ENCODE results near the gene SLC7A8.

The SLC7A8 gene

DNA sequence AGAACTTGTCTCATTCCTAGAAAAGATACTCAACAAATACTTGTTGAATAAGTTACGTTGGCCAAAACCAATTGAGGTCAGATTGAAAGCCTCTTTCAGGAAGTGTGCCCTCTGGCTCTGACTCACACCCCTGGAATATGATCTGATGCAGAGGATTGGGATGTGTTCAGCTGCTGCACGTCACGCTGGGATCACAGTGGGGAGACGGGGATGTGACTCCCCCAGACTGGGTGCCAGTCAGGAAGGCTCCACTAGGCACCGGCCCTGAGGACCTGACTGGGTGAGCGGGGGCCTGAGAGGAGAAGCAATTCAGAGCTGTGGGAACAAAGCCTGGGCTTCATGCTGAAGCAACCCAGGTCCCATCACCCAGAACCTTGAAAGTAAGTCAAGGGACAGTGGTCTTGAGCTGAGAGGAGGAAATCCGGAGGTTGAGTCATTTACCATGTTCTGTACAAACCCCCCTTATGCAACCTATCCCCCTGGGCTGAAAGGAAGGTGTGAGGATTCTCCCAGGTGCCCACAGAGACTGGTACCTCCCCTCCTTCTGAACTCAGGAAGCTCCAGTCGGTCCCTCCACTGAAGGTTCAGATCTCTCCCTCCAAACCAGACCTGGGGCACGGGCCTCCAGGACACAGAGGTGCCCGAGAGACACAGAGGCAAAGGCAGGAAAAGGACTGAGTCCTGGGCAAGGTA is 68.3 kb downstream of the SLC7A8 start:
- Histone ChIP-seq H3K36me3 (ENCODE audit: control insufficient read depth, low read length) (no peaks in the 10 kb centered on the region), H3F3A (ENCODE audit: control insufficient read depth, insufficient read depth) (peaks cover 6% of the 10 kb centered on the region; the same call in 1 of the 2 replicates), H3K79me2 (ENCODE audit: control insufficient read depth, low read length) (no peaks in the 10 kb centered on the region), H3K9me2 (replicated peaks; ENCODE audit: control insufficient read depth, low read length) (no peaks in the 10 kb centered on the region), H3K27ac (ENCODE audit: low read depth, low read length) (no peak overlapping the region), H3K4me2 (ENCODE audit: low read length) (no peak overlapping the region), H3K4me1 (ENCODE audit: control insufficient read depth, low read length) (peaks cover 19% of the 10 kb centered on the region), H4K20me1 (ENCODE audit: control insufficient read depth, insufficient read depth, low read depth, low read length) (no peaks in the 10 kb centered on the region), H3K27me3 (ENCODE audit: control insufficient read depth, low read length) (peaks cover 40% of the 10 kb centered on the region), H3K4me3 (ENCODE audit: low read length) (no peak overlapping the region), H3K9me3 (ENCODE audit: control insufficient read depth, insufficient read depth, low read length) (no peaks in the 10 kb centered on the region)
- no peak for TF ChIP-seq CTCF (IDR thresholded peaks at IDR 0.05; ENCODE audit: low read depth, low read length, poor library complexity, severe bottlenecking)
- no peak for TF ChIP-seq EZH2phosphoT487 (IDR thresholded peaks at IDR 0.05; ENCODE audit: borderline replicate concordance, low read length)

DNA sequence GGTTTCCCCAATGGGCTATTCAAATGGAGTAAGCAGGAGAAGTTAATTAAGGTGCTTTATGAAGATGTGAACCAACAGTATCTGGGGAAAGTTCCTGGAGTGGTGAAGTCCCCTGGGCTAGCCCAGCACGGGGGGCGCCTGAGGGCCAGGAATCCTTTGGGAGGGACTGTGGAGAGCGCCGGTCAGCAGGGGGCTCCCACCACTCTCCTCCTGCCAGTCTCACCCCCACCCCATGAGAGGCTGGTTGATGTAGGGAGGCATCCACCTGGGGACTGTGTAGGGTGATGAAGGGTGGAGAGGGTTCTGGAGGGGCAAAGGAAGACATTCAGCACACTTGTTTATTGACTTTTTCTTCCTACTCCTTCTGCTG is 68.8 kb downstream of the SLC7A8 start:
- Histone ChIP-seq H3K36me3 (ENCODE audit: control insufficient read depth, low read length) (no peaks in the 10 kb centered on the region), H3F3A (ENCODE audit: control insufficient read depth, insufficient read depth) (peaks cover 3% of the 10 kb centered on the region; the same call in 1 of the 2 replicates), H3K4me1 (ENCODE audit: control insufficient read depth, low read length) (peaks cover 13% of the 10 kb centered on the region), H3K9me3 (ENCODE audit: control insufficient read depth, insufficient read depth, low read length) (no peaks in the 10 kb centered on the region), H3K9me2 (replicated peaks; ENCODE audit: control insufficient read depth, low read length) (no peaks in the 10 kb centered on the region), H3K27ac (ENCODE audit: low read depth, low read length) (no peak overlapping the region), H3K4me3 (ENCODE audit: low read length) (no peak overlapping the region), H4K20me1 (ENCODE audit: control insufficient read depth, insufficient read depth, low read depth, low read length) (no peaks in the 10 kb centered on the region), H3K4me2 (ENCODE audit: low read length) (no peak overlapping the region), H3K79me2 (ENCODE audit: control insufficient read depth, low read length) (no peaks in the 10 kb centered on the region), H3K27me3 (ENCODE audit: control insufficient read depth, low read length) (peaks cover 43% of the 10 kb centered on the region)
- no peak for TF ChIP-seq EZH2phosphoT487 (IDR thresholded peaks at IDR 0.05; ENCODE audit: borderline replicate concordance, low read length)

- no peaks in the 10 kb centered on the region for H3F3A ChIP-seq (ENCODE audit: control insufficient read depth, insufficient read depth)
- H3K4me2 ChIP-seq (ENCODE audit: low read length), result no peak overlapping the region
- H3K9me3 ChIP-seq (ENCODE audit: control insufficient read depth, insufficient read depth, low read length), result no peaks in the 10 kb centered on the region
- H4K20me1 ChIP-seq (ENCODE audit: control insufficient read depth, insufficient read depth, low read depth, low read length), result no peaks in the 10 kb centered on the region
- peaks cover 8% of the 10 kb centered on the region for H3K4me1 ChIP-seq (ENCODE audit: control insufficient read depth, low read length)
- TF ChIP-seq EZH2phosphoT487 (IDR thresholded peaks at IDR 0.05; ENCODE audit: borderline replicate concordance, low read length) (no peak), CTCF (IDR thresholded peaks at IDR 0.05; ENCODE audit: low read depth, low read length, poor library complexity, severe bottlenecking) (no peak)
- peaks cover 43% of the 10 kb centered on the region for H3K27me3 ChIP-seq (ENCODE audit: control insufficient read depth, low read length)
- no peaks in the 10 kb centered on the region for H3K9me2 ChIP-seq (replicated peaks; ENCODE audit: control insufficient read depth, low read length)
- H3K36me3 ChIP-seq (ENCODE audit: control insufficient read depth, low read length), result no peaks in the 10 kb centered on the region
- H3K4me3 ChIP-seq (ENCODE audit: low read length), result no peak overlapping the region
- no peak overlapping the region for H3K27ac ChIP-seq (ENCODE audit: low read depth, low read length)
- no peaks in the 10 kb centered on the region for H3K79me2 ChIP-seq (ENCODE audit: control insufficient read depth, low read length)
Observed at GRCh38 chr14:23114120-23114458, 69.4 kb downstream of the SLC7A8 start.

DNA sequence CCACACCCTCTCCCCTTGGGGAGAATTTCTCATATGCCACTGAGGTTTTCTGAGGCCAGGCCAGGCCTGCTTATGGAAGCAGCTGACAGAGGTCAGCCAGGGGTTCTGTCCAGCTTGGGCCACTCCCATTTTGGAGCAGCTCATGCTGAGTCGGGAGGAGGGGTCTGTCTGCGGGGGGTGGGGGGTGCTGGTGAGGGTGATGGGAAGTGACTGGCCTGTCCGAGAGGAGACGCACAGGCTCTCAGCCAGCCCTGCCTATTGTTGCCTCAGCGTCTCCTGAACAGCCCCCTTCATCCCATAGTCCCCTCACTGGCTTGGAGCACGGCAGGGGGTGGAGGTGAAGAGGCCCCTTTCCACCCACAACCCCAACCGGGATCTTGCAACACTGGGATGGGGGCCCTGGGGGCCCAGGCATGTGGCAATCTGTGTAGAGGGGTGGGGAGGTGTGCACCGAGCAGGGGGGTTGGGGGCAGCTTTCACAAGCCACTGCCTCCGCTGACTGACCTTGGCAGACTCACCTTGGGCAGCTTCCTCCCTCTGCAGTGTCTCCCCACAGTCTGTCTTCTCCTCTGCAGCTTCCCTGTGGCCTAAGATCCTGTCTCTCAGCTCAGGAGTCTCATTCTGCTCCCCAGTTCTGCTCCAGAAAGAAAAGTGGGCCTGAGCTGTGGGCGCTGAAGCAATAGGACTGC is 69.9 kb downstream of the SLC7A8 start:
- Histone ChIP-seq H3K4me3 (ENCODE audit: low read length) (no peak overlapping the region), H3F3A (ENCODE audit: control insufficient read depth, insufficient read depth) (no peaks in the 10 kb centered on the region), H3K9me3 (ENCODE audit: control insufficient read depth, insufficient read depth, low read length) (no peaks in the 10 kb centered on the region), H3K79me2 (ENCODE audit: control insufficient read depth, low read length) (no peaks in the 10 kb centered on the region), H3K4me1 (ENCODE audit: control insufficient read depth, low read length) (peaks cover 2% of the 10 kb centered on the region), H3K4me2 (ENCODE audit: low read length) (no peak overlapping the region), H3K27ac (ENCODE audit: low read depth, low read length) (no peak overlapping the region), H3K36me3 (ENCODE audit: control insufficient read depth, low read length) (no peaks in the 10 kb centered on the region), H3K9me2 (replicated peaks; ENCODE audit: control insufficient read depth, low read length) (no peaks in the 10 kb centered on the region), H3K27me3 (ENCODE audit: control insufficient read depth, low read length) (peaks cover 43% of the 10 kb centered on the region), H4K20me1 (ENCODE audit: control insufficient read depth, insufficient read depth, low read depth, low read length) (no peaks in the 10 kb centered on the region)
- no peak for TF ChIP-seq EZH2phosphoT487 (IDR thresholded peaks at IDR 0.05; ENCODE audit: borderline replicate concordance, low read length)
- no peak for TF ChIP-seq CTCF (IDR thresholded peaks at IDR 0.05; ENCODE audit: low read depth, low read length, poor library complexity, severe bottlenecking)

Data from DOHH2 (cell line).